ENCODE data around the gene RUNX2.

GRCh38 chr6:45563041-45563440 lies 234.9 kb downstream of the RUNX2 start:
- TF ChIP-seq CTCF (optimal IDR thresholded peaks at IDR 0.05 in 1 of 3, IDR thresholded peaks at IDR 0.05 in 1 of 3, conservative IDR thresholded peaks at IDR 0.05 in 1 of 3; ENCODE audit: extremely low read depth in 1 of 3, insufficient read depth in 2 of 3, low read length in 3 of 3) (no peak), EZH2 (IDR thresholded peaks at IDR 0.05; ENCODE audit: low read length) (no peak)
